ENCODE data around the gene ROPN1B.

DNA sequence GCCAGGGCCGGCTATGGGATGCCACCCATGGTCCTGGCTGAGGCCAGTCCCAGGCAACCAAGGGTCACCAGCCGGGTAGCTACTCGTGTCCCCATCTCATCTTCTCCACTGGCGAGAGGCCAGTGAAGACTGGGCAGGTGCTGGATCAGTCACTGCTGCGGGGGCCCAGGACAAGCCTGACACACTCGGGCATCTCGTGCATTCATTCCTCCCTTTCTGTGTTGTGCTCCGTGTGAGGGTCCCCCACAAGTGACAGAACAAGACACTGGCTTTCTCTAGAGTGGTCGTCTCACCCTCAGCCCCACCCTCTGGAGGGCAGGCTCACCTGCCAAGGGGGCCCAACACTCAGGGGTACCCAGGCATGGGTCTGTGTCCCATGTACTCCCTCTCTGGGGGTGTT lies 48.4 kb downstream of the ROPN1B start:
- TF ChIP-seq, protein P1, sequence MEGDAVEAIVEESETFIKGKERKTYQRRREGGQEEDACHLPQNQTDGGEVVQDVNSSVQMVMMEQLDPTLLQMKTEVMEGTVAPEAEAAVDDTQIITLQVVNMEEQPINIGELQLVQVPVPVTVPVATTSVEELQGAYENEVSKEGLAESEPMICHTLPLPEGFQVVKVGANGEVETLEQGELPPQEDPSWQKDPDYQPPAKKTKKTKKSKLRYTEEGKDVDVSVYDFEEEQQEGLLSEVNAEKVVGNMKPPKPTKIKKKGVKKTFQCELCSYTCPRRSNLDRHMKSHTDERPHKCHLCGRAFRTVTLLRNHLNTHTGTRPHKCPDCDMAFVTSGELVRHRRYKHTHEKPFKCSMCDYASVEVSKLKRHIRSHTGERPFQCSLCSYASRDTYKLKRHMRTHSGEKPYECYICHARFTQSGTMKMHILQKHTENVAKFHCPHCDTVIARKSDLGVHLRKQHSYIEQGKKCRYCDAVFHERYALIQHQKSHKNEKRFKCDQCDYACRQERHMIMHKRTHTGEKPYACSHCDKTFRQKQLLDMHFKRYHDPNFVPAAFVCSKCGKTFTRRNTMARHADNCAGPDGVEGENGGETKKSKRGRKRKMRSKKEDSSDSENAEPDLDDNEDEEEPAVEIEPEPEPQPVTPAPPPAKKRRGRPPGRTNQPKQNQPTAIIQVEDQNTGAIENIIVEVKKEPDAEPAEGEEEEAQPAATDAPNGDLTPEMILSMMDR (IDR thresholded peaks at IDR 0.05): no peak
- TF ChIP-seq EP300 (IDR thresholded peaks at IDR 0.05) (no peak), POLR2A (IDR thresholded peaks at IDR 0.05) (no peak)
